Vagina (tissue), 2 donors: ENCODE measurements around the gene TBX4.

ENCODE experiments used
- POLR2A ChIP-seq, 2 donors: fragments of 450-650 bp; IDR thresholded peaks; one replicate each; pipeline ENCODE4 v1.6.1; 2017; ENCODE audit warnings: antibody characterized with exemption in 2 of 2, mild to moderate bottlenecking in 2 of 2, moderate library complexity in 2 of 2
- TF ChIP-seq, protein P1 (sequence below), 3 experiments: fragments of 450-650 bp in 2 of 3; fragments of 200-600 bp in 1 of 3; sonication (generic) in 1 of 3; IDR thresholded peaks; one replicate each; pipeline ENCODE4 v1.5.1; 2017 to 2019; ENCODE audit warnings: antibody characterized with exemption in 3 of 3, mild to moderate bottlenecking in 2 of 3, moderate library complexity in 2 of 3

DNA sequence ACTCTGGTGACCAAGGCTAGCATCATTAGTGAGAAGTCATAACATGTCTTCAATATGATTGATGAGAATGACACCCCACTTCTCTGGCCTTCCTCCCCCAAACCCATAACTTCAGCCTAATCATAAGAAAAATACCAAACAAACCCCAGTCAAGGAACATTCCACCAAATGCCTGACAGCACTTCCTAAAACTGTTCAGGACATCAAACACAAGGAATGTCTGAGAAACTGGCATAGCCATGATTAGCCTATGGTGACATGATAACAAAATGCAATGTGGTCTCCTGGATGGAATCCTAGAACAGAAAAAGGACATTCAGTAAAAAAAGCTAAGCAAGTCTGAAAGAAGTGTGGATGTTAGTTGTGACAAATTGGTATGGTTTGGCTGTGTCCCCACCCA is 24.7 kb upstream of the TBX4 start:
- TF ChIP-seq, protein P1, sequence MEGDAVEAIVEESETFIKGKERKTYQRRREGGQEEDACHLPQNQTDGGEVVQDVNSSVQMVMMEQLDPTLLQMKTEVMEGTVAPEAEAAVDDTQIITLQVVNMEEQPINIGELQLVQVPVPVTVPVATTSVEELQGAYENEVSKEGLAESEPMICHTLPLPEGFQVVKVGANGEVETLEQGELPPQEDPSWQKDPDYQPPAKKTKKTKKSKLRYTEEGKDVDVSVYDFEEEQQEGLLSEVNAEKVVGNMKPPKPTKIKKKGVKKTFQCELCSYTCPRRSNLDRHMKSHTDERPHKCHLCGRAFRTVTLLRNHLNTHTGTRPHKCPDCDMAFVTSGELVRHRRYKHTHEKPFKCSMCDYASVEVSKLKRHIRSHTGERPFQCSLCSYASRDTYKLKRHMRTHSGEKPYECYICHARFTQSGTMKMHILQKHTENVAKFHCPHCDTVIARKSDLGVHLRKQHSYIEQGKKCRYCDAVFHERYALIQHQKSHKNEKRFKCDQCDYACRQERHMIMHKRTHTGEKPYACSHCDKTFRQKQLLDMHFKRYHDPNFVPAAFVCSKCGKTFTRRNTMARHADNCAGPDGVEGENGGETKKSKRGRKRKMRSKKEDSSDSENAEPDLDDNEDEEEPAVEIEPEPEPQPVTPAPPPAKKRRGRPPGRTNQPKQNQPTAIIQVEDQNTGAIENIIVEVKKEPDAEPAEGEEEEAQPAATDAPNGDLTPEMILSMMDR (IDR thresholded peaks at IDR 0.05), result no peak
- no peak for TF ChIP-seq POLR2A (IDR thresholded peaks at IDR 0.05)
